GM21381 (cell line): ENCODE results near the gene FAM89A.
A peak's percentile ranks its signal among the peaks of the same experiment; 100 is the strongest.
"Not testable (repeated sequence)": the region's sequence is repeated elsewhere in the genome, so short reads cannot be mapped to it uniquely, and the experiment has no call there.

Source experiments
- ATAC-seq: cut with Tn5 transposase; IDR thresholded peaks from one replicate; pipeline ENCODE4 v1.9.1; 2021; ENCODE audit warnings: mild to moderate bottlenecking, moderate library complexity; ENCODE audit not compliant: unreplicated experiment

The FAM89A gene

GRCh38 chr1:231058416-231059109, 18.5 kb upstream of the FAM89A start:
- ATAC-seq, result no peak

- no peak for ATAC-seq
These were observed 17.4 kb upstream of the FAM89A start for GRCh38 chr1:231057410-231057809.

- ATAC-seq, result no peak
These were observed 15.2 kb upstream of the FAM89A start for GRCh38 chr1:231055271-231055670.

GRCh38 chr1:231053493-231054162, 13.6 kb upstream of the FAM89A start:
- peak; percentile 68 for ATAC-seq

- ATAC-seq, result no peak
These were observed 12.7 kb upstream of the FAM89A start for GRCh38 chr1:231052777-231053176.

GRCh38 chr1:231050932-231051331, 10.9 kb upstream of the FAM89A start:
- not testable (repeated sequence) for ATAC-seq

- no peak for ATAC-seq
These were observed 10.3 kb upstream of the FAM89A start for GRCh38 chr1:231050395-231050794.

GRCh38 chr1:231049121-231049979, 9.3 kb upstream of the FAM89A start:
- ATAC-seq, result no peak

- ATAC-seq, result not testable (repeated sequence)
These were observed 8.4 kb upstream of the FAM89A start for GRCh38 chr1:231048419-231048818.

- not testable (repeated sequence) for ATAC-seq
These were observed 7.5 kb upstream of the FAM89A start for GRCh38 chr1:231047529-231047928.

GRCh38 chr1:231046730-231047395, 6.8 kb upstream of the FAM89A start:
- no peak for ATAC-seq

GRCh38 chr1:231045921-231046729, 6.1 kb upstream of the FAM89A start:
- ATAC-seq, result not testable (repeated sequence)

- ATAC-seq, result no peak
These were observed 5.2 kb upstream of the FAM89A start for GRCh38 chr1:231045286-231045685.

- no peak for ATAC-seq
These were observed 4.5 kb upstream of the FAM89A start for GRCh38 chr1:231044588-231044987.

- no peak for ATAC-seq
These were observed 1.7 kb upstream of the FAM89A start for GRCh38 chr1:231041719-231042261.

- no peak for ATAC-seq
These were observed 1.0 kb upstream of the FAM89A start for GRCh38 chr1:231040800-231041718.

- ATAC-seq, result peak; percentile 41
These were observed 664 bp downstream of the FAM89A start for GRCh38 chr1:231039161-231040018.
